Pulmonary artery endothelial cell (primary cell): Measurements from ENCODE around the gene CCL23. TPM values are rescaled to one million over a fixed set of nuclear protein-coding genes. Genes with fewer than 3 reads are reported as not detected.
"Not testable (repeated sequence)": the region's sequence is repeated elsewhere in the genome, so short reads cannot be mapped to it uniquely, and the experiment has no call there.

Source experiments
- DNase-seq: peaks from one replicate; pipeline ENCODE4 v3.0.0-alpha.2; 2011; ENCODE audit warnings: low read depth, low spot score
- total RNA-seq: library from RNA; depleted of rRNA; stranded (reverse); fragments of >200 nt; gene quantifications from 2 replicates; pipeline ENCODE4 v1.2.3, GENCODE V29; 2014

The CCL23 gene
- total RNA-seq: 1.5 and 8.0 TPM in 2 replicates

DNA sequence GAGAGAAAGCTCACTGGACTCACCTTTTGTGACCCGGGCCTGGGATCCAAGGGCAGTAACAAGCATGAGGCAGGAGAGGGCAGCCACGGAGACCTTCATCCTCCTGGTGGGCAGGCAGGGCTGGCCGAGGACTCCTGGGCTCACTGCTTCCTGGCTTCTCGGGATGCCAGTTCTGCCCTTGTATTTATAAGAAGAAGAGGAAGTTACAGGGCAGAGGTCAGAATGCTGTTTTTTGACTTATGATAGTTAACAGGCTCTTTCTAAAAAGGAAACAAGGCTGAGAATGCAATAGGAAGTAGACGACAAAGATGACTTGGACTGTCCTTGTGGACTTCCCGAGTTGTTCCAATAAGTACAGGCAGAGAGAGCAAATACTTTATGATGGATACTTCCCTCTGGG lies at the start of gene CCL23:
Gene CCL23, minus strand, starts transcription at position 174 of the 400 bp plus-strand sequence. Its CDS starts 75 bp downstream, at position 99.
- DNase-seq: no peak

DNA sequence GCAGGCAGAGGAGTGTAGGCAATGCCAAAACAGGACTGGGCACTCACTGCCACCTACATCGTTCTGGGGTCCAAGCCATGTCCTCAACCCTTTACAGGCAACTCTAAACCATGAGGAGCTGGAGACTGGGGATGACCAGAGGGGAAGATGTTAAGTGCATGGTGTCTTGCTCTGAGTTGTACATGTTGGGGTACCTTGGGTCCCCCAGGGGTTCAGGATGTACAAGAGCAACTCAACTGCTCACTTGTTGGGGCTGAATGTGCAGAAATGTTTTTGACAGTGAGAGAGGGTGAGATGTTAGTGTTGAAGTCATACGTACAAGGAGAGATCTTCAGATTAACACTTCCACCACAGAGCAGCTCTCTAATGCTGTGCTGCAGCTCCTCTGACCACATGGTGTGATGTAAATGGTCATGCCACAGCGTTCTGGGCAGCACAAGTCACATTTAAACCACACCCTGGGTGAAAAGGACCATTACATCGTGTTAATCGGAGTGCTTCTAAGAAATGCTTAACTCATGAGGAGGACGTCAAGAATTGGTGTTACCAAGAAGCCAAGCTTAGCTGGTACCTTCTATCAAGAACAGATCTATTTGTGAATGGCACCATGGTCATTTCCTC lies 48.7 kb upstream of the CCL23 start:
- DNase-seq: no peak

DNA sequence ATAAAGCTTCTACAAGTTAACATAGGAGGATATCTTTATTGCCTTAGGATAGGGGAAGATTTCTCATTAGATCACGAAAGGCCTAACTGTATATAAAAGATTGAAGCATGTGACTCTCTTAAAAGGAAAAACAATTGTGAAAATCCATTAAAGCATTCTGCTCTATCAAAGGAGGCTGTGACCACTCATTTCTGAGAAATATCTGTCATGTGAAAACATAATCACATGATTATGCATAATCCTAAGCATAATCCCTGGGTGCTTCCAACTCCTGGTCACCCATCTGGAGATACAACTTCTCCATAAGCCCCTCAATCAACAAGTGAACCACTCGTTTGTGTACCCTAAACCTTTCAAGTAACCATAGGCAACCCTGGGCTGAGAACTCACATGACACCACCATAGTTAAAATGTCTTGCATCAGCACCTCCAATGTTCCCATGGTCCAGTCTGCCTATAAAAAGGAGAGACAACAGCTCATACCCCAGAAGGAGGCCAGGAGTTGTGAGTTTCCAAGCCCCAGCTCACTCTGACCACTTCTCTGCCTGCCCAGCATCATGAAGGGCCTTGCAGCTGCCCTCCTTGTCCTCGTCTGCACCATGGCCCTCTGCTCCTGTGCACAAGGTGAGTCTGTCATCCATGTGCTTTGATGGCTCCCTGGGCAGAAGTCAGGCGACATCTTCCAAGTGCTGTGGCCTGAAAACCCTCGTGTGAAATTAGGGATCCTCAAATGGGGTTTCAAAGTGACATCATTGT lies 46.2 kb upstream of the CCL23 start, which contains the start of gene CCL18:
Gene CCL18, plus strand, starts transcription at position 487 of the 756 bp plus-strand sequence. Its CDS starts 71 bp downstream, at position 558.
- no peak for DNase-seq

- DNase-seq: no peak
Observed at GRCh38 chr17:36060816-36061215, 43.0 kb upstream of the CCL23 start.

- DNase-seq: no peak
Observed at GRCh38 chr17:36059406-36059805, 41.6 kb upstream of the CCL23 start.

DNA sequence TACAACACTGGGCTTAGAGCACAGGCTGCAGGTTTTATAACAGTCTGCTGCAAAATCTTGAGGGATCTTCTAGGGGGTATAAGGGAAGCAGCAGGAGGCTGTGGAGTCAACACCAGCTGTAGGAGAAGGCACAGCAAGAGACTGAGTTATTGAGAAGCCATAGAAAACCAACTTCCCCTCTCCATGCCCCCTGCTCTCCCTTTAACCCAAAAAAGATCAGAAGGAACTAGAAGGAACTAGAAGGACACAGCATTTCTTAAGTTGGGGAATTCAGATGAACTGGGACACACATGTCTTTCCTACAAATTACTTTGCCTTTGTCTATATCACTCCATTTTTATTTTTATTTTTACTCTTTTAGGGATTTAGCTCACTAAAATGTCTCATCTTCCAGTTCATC lies 40.1 kb upstream of the CCL23 start:
- DNase-seq: no peak

DNA sequence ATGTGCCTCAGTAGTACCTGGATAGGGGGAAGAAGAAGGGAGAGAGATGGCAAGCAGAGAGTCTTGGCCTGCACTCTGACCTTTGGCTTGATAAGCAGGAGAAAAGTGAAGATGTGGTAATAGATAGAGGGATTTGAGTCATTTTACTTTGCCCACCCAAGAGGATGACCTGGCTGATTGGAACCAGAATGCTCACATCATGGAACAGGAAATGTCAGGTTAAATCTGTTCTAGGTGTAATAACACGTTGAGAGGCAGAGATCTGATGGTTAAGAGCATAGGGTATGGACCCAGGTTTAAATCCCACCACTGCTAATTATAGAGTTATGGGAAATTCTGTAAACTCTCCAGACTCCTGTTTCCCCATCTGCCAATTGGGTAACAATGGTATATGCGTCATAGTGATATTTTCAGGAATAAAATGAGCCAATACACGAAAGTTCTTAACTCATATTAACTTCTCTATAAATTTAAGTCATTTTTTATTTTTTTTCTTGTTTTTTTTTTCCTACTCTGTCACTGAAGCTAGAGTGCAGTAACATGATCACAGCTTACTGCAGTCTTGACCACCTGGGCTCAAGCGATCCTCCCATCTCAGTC lies 38.2 kb upstream of the CCL23 start:
- no peak for DNase-seq

- no peak for DNase-seq
Observed at GRCh38 chr17:36055171-36055570, 37.4 kb upstream of the CCL23 start.

DNA sequence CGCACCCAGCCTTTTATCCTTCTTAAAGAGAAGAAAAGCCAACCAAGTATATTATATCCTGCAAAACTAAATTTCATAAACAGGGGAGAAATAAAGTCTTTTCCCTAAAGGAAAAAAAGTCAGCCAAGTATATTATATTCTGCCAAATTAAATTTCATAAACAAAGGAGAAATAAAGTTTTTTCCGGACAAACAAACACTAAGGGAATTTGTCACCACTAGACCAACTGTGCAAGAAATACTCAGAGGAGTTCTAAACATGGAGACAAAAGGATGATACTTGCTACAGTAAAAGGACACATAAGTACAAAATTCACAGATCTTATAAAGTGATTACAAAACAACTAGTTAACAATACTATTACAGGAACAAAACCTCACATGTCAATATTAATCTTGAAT lies 31.9 kb upstream of the CCL23 start:
- no peak for DNase-seq

DNA sequence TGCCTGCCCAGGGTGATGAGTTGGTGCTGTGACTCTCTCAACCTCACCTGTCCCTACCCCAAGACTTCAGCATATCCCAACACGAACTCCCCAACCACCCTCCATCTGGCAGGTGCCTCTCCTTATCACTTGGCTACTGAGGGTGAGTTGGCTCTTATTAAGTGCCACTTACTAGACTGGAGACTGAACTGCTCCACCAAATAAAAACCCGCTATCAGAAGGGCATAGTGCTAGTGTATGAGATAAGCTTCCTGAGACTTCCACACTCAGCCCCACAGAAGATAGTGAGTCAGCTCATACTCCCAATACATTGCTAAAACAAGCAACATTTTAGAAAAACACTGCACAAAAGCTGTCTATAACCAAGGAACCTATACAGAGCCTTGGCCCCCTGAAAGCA lies 30.3 kb upstream of the CCL23 start:
- DNase-seq: no peak

GRCh38 chr17:36036235-36036634 lies 18.5 kb upstream of the CCL23 start:
- DNase-seq: no peak

GRCh38 chr17:36034127-36034526 lies 16.4 kb upstream of the CCL23 start:
- no peak for DNase-seq

DNA sequence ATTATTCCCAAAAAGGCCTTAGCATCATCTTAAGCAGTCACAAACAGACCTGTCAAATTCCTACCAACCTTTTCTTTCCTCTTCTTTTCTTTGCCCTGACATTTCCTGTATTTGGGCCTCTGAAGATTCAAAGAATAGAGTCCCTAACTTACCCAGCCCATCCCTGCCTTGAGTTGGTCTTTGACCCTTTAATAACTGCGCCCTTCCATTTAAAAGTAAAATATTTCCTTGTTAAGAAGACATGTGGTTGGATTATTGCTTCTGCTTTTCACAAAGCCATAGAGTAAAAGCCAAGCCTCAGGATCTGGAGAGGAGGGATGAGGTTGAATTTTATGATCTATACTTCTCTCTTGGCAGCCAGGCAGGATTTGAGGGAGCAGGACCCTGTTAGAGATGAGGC lies 13.2 kb upstream of the CCL23 start:
- no peak for DNase-seq

DNA sequence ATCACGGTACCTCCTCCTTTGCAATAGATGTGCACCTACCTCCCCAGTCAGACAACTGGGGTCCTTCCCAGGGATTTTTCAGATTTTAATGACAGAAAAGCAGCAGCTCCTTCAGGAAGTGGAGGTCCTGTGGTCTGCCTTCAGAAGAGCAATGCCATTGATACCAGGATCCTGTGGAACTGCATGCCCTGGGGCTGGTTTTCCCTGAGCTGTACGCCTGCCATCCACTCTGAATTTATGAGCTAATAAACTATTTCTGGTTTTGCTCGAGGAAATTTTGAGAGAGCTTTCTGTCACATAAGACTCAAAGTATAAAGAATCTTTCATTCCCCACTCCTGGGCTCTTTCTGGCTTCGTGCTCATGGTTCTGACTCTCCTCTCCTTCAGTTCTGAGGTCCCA lies 10.0 kb upstream of the CCL23 start:
- no peak for DNase-seq

GRCh38 chr17:36024106-36024869 lies 6.5 kb upstream of the CCL23 start:
- DNase-seq: no peak

GRCh38 chr17:36019423-36019822 lies 1.7 kb upstream of the CCL23 start:
- no peak for DNase-seq

GRCh38 chr17:36016555-36016954 lies 1.2 kb downstream of the CCL23 start:
- no peak for DNase-seq

GRCh38 chr17:36015895-36016294 lies 1.9 kb downstream of the CCL23 start:
- not testable (repeated sequence) for DNase-seq

GRCh38 chr17:36014946-36015345 lies 2.8 kb downstream of the CCL23 start:
- no peak for DNase-seq

DNA sequence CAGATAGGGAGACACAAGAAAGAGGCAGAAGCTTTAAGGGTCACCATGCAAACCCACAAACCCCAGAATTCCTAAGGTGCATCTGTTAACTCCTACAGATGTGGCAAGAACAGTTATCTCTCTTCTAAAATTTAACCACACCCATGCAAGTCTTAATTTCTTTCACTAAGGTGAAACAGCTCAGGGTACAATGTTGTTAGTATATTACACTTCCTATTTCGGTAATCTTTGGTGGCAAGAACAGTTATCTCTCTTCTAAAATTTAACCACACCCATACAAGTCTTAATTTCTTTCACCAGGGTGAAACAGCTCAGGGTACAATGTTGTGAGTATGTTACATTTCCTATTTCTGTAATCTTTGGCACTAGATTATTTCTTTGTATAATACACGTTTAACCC lies 6.6 kb downstream of the CCL23 start:
- no peak for DNase-seq

DNA sequence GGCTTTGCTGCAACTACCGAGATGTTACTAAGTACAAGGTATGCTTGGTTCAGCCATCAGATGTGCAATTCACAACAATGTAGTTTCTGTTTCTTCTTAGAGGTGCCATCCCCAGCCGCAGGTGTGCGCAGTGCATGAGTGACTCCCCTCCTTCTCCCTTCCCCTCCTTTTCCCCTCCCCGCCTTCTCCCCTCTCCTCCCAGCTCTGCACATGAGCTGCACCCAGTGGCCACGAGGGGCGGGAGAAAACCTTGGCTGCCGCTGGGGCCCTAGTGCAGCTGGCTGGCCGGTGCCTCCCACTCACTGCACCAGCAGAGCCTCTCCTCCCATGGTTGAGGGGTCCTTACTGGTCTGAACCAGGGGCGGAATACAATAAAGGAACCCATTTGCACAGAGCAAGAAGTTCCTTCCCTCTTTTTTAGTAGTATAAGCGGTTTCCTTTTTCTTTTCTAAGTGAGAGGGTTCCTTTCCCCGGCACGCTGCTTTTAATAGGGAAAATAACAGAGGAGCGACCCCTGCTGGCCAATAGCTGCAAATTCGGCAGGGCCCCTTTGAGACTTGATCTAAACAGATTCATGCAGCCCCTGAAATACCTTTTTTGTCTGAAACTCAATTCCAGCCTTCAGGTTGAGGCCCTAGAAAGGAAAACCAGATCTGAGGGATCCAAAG lies 8.6 kb downstream of the CCL23 start:
- no peak for DNase-seq
